CD4-positive, alpha-beta T cell treated with Interleukin-15 for 1 hour (primary cell): Measurements from ENCODE around the gene POP5.
"Not testable (repeated sequence)": the region's sequence is repeated elsewhere in the genome, so short reads cannot be mapped to it uniquely, and the experiment has no call there.

Experiments used
- DNase-seq: peaks from one replicate; pipeline ENCODE4 v3.0.0-alpha.2; 2020

POP5 gene

GRCh38 chr12:120580787-120581723 is at the start of gene POP5:
POP5 (minus strand) TSS chr12:120581402; CDS start chr12:120581362, 40 bp downstream.
- DNase-seq: peak; percentile 96

GRCh38 chr12:120630104-120630892 is 49.1 kb upstream of the POP5 start:
- DNase-seq: no peak

GRCh38 chr12:120628919-120629318 is 47.7 kb upstream of the POP5 start:
- DNase-seq: no peak

GRCh38 chr12:120625557-120626419 is 44.6 kb upstream of the POP5 start:
- DNase-seq: peak; percentile 36

- DNase-seq: no peak
These were observed 39.4 kb upstream of the POP5 start for GRCh38 chr12:120620624-120621023.

GRCh38 chr12:120618954-120619615 is 37.9 kb upstream of the POP5 start:
- DNase-seq: no peak

- not testable (repeated sequence) for DNase-seq
These were observed 36.6 kb upstream of the POP5 start for GRCh38 chr12:120617767-120618166.

- not testable (repeated sequence) for DNase-seq
These were observed 36.0 kb upstream of the POP5 start for GRCh38 chr12:120617193-120617592.

GRCh38 chr12:120614848-120615247 is 33.6 kb upstream of the POP5 start:
- no peak for DNase-seq

- peak; percentile 20 for DNase-seq
These were observed 30.3 kb upstream of the POP5 start for GRCh38 chr12:120611534-120611933.

GRCh38 chr12:120610560-120610959 is 29.4 kb upstream of the POP5 start:
- no peak for DNase-seq

- peak; percentile 63 for DNase-seq
These were observed 21.2 kb upstream of the POP5 start for GRCh38 chr12:120602416-120602815.

GRCh38 chr12:120599672-120600552 is 18.7 kb upstream of the POP5 start:
- DNase-seq: no peak

GRCh38 chr12:120598674-120599463 is 17.7 kb upstream of the POP5 start:
- peak; percentile 34 for DNase-seq

GRCh38 chr12:120597861-120598260 is 16.7 kb upstream of the POP5 start:
- DNase-seq: no peak

- no peak for DNase-seq
These were observed 15.7 kb upstream of the POP5 start for GRCh38 chr12:120596901-120597300.

- no peak for DNase-seq
These were observed 11.2 kb upstream of the POP5 start for GRCh38 chr12:120592121-120593049.

GRCh38 chr12:120590741-120591407 is 9.7 kb upstream of the POP5 start:
- no peak for DNase-seq
